ENCODE data around the gene DOCK3.
"Not testable (repeated sequence)": the region's sequence is repeated elsewhere in the genome, so short reads cannot be mapped to it uniquely, and the experiment has no call there.

DOCK3 gene

GRCh38 chr3:50651920-50652529, 22.7 kb upstream of the DOCK3 start:
- DNase-seq (ENCODE audit: low read depth, low spot score): peak; percentile 46

- DNase-seq (ENCODE audit: low read depth, low spot score): peak; percentile 64
Observed at GRCh38 chr3:50652709-50653108, 22.0 kb upstream of the DOCK3 start.

GRCh38 chr3:50653937-50654595, 20.7 kb upstream of the DOCK3 start:
- DNase-seq (ENCODE audit: low read depth, low spot score): no peak

GRCh38 chr3:50655009-50655830, 19.5 kb upstream of the DOCK3 start:
- no peak for DNase-seq (ENCODE audit: low read depth, low spot score)

GRCh38 chr3:50656417-50657195, 18.1 kb upstream of the DOCK3 start:
- no peak for DNase-seq (ENCODE audit: low read depth, low spot score)

- DNase-seq (ENCODE audit: low read depth, low spot score): no peak
Observed at GRCh38 chr3:50657407-50657806, 17.3 kb upstream of the DOCK3 start.

- DNase-seq (ENCODE audit: low read depth, low spot score): no peak
Observed at GRCh38 chr3:50657816-50658215, 16.9 kb upstream of the DOCK3 start.

- no peak for DNase-seq (ENCODE audit: low read depth, low spot score)
Observed at GRCh38 chr3:50658416-50658815, 16.3 kb upstream of the DOCK3 start.

- no peak for DNase-seq (ENCODE audit: low read depth, low spot score)
Observed at GRCh38 chr3:50658831-50659230, 15.9 kb upstream of the DOCK3 start.

- no peak for DNase-seq (ENCODE audit: low read depth, low spot score)
Observed at GRCh38 chr3:50660386-50660785, 14.3 kb upstream of the DOCK3 start.

- DNase-seq (ENCODE audit: low read depth, low spot score): no peak
Observed at GRCh38 chr3:50661321-50661837, 13.3 kb upstream of the DOCK3 start.

GRCh38 chr3:50662408-50662807, 12.3 kb upstream of the DOCK3 start:
- no peak for DNase-seq (ENCODE audit: low read depth, low spot score)

- DNase-seq (ENCODE audit: low read depth, low spot score): no peak
Observed at GRCh38 chr3:50665081-50665840, 9.5 kb upstream of the DOCK3 start.

GRCh38 chr3:50665841-50666115, 8.9 kb upstream of the DOCK3 start:
- not testable (repeated sequence) for DNase-seq (ENCODE audit: low read depth, low spot score)

- no peak for DNase-seq (ENCODE audit: low read depth, low spot score)
Observed at GRCh38 chr3:50666837-50667236, 7.9 kb upstream of the DOCK3 start.

GRCh38 chr3:50671331-50671730, 3.4 kb upstream of the DOCK3 start:
- no peak for DNase-seq (ENCODE audit: low read depth, low spot score)

GRCh38 chr3:50672656-50673055, 2.1 kb upstream of the DOCK3 start:
- DNase-seq (ENCODE audit: low read depth, low spot score): no peak

GRCh38 chr3:50673931-50674330, 796 bp upstream of the DOCK3 start:
- no peak for DNase-seq (ENCODE audit: low read depth, low spot score)

- peak; percentile 36 for DNase-seq (ENCODE audit: low read depth, low spot score)
Observed at GRCh38 chr3:50675179-50676030, 678 bp downstream of the DOCK3 start.

GRCh38 chr3:50676031-50676705, 1.4 kb downstream of the DOCK3 start:
- no peak for DNase-seq (ENCODE audit: low read depth, low spot score)

All from ELF-1 (cell line).